HG03196 (cell line): Measurements from ENCODE around the gene RB1.
"Not testable (repeated sequence)": the region's sequence is repeated elsewhere in the genome, so short reads cannot be mapped to it uniquely, and the experiment has no call there.

Experiments used
- ATAC-seq: cut with Tn5 transposase; IDR thresholded peaks from one replicate; pipeline ENCODE4 v1.9.1; 2021; ENCODE audit not compliant: unreplicated experiment

Gene RB1

GRCh38 chr13:48404952-48405351, 101.4 kb downstream of the RB1 start:
- ATAC-seq = no peak

DNA sequence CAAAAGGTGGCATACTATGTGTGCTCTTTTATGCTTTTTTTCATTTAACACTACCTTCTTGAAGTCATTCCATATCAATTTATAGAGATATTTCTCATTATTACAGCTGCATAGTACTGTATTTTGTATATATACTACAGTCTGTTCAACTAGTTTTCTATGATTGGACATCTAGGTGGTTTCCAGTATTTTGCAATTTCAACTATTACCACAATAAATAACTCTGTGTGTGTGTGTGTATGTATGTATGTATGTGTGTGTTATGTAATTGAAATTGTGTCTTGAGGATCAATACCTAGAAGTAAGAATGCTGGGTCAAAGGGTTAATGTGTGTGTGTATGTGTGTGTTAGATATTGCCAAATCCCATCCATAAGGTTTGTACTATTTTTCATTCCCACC, 102.3 kb downstream of the RB1 start:
- no peak for ATAC-seq

GRCh38 chr13:48410199-48410598, 106.6 kb downstream of the RB1 start:
- no peak for ATAC-seq

GRCh38 chr13:48411147-48411794, 107.7 kb downstream of the RB1 start:
- ATAC-seq = no peak

DNA sequence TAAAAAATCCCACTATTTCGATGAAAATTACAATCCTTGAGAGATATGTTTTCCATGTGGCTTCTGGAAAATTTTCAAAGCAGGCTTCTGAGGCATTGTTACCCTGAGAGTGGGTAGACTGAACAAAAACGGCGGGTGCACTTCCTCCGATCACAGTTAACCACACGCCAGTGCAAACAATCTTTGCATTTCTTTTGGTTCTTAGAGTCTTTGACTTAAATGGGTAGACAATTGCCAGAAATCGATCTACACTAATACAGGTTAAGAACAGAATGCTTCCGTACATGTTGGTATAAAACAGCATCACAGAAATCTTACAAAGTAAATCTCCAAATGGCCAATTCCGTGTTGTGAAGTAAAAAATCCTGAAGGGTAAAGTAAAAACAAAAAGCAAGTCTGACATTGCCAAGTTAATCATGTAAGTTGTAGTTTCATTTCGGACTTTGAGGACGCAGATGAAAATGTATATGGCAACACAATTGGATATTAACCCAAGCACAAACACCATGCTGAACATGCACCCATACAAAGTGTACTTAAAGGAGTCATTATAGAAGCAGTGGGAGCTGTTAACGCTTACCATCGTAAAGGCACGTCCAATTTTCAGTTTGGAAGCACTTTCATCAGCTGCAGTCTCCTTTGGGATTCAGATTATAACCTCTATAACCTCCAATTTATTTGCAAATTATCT, 108.4 kb downstream of the RB1 start:
- ATAC-seq = no peak

- ATAC-seq = no peak
These were observed 109.4 kb downstream of the RB1 start, which contains the start of gene LPAR6 for GRCh38 chr13:48412881-48413351. Gene LPAR6 (minus strand): TSS chr13:48413113. CDS start chr13:48412423, 690 bp downstream.

GRCh38 chr13:48414501-48414900, 111.0 kb downstream of the RB1 start:
- ATAC-seq = no peak

GRCh38 chr13:48415516-48415915, 112.0 kb downstream of the RB1 start:
- ATAC-seq = no peak

DNA sequence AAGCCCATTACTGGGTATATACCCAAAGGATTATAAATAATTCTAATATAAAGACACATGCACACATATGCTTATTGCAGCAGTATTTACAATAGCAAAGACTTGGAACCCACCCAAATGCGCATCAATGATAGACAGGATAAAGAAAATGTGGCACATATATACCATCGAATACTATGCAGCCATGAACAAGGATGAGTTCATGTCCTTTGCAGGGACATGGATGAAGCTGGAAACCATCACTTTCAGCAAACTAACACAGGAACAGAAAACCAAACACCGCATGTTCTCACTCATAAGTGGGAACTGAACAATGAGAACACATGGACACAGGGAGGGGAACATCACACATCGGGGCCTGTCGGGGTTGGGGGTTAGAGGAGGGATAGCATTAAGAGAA, 118.5 kb downstream of the RB1 start:
- not testable (repeated sequence) for ATAC-seq

DNA sequence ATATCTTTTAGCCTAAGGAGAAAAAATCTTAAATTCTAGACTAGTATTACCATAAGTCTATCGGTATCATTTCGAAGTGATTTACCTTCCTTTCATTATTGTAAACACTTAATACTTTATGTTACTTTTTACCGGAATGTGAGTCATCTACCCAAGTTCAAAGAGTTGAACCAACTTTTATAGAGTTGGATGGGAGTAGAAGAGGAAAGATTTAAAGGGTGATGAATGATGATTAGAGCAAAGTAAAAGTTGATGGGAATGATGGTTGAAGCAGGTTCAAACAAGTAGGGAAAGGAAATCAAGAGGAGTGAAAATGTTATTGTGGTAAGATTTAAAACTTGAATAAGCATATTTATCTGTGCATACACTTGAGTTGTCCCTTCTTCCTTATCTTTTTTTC, 120.7 kb downstream of the RB1 start:
- no peak for ATAC-seq

GRCh38 chr13:48426052-48426451, 122.5 kb downstream of the RB1 start:
- ATAC-seq = no peak

DNA sequence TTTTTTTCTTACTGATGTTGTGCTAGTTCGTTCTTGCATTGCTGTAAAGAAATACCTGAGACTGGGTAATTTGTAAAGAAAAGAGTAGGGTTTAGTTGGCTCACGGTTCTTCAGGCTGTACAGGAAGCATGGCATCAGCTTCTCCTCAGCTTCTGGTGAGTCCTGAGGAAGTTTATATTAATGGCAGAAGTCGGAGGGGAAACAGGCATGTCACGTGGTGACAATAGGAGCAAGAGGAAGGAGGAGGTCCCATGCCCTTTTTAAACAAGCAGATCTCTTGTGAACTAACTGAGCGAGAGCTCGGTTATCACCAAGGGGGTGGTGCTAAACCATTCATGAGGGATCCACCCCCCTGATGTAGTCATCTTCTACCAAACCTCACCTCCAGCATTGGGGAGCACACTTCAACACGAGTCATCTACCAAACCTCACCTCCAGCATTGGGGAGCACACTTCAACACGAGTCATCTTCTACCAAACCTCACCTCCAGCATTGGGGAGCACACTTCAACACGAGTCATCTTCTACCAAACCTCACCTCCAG, 123.3 kb downstream of the RB1 start:
- not testable (repeated sequence) for ATAC-seq

GRCh38 chr13:48429036-48429435, 125.5 kb downstream of the RB1 start:
- no peak for ATAC-seq

- ATAC-seq = peak; percentile 56
These were observed 126.3 kb downstream of the RB1 start for GRCh38 chr13:48429886-48430285.

DNA sequence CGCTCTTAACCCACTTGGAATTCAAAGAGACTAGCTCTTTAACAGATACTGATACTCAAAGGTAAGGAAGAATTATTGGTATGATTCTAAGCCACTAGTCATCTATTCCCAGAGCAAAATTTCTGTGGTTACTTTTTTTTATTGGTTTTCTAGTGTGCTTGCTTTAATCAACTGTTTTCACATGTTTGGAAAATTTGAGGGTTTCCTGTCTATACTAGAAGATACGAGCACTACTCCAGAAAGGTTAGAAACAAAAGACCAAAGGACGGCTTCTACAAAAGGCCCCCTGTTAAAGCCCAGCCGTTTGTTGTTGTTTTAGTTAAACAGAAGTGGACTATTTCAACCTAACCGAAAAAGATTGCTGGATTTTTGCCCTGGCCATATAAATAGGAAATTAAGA, 127.9 kb downstream of the RB1 start:
- no peak for ATAC-seq

- ATAC-seq = no peak
These were observed 128.6 kb downstream of the RB1 start for GRCh38 chr13:48431987-48432615.

DNA sequence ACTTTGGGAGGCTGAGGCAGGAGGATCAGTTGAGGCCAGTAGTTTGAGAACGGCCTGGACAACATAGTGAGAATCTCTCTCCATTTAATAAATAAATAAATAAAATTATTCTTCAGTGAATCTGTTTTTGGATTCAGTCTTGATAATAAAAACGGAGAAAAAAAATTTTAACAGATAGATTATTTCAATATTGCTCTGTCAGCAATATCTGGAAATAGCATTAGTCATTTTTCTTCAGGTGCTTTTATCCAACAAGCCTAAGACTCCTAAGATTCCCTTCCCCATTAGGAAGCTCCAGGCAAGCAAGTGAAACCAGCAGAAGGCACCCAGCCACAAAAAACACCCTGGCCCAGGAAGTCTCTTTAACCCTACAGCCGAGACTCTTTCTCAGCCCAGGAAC, 130.6 kb downstream of the RB1 start:
- ATAC-seq = no peak

DNA sequence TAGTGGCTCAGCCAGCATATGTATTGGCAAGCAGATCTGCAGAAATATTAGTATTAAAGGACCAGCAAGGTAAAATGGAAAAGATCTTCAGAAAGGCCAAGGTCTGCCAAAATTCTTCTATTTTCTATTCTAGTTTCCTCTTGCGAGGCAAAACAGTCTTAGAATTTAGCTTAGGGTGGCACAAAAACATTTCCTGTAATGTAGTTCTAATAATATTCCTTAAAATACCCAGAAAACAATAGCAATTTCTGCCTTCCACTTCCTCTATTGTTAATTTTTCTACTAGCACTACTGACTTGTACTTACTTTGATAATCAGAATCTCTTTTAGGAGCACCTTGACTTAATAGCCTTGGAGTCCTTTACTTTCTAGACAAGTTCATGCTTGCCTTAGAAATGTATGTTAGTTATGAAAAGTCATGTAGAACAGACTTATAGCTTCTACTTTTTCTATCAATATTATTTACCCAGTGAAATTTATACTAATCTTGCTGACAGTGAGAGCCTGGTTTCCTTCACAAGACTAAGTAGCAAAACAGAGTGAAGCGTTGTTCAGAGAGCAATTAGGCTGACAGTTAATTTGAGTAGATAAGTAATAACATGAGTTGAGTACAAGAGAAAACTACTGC, 133.2 kb downstream of the RB1 start:
- ATAC-seq = no peak

DNA sequence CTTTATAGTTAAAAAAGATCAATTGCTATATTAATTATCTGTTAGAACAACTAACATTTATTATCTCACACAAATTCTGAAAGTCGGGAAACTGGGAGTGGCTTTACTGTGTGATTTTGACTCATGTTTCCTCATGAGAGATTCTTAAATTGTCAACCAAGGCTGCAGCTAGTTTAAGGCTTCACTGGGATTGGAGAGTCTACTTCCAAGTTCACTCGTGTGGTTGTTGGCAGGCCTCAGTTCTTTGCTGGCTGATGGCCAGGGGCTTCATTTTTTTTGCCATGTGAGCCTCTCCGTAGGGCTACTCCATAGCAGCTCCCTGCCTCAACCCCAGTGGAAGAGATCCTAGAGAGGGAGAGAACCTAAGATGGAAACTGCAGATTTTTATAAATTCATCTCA, 133.8 kb downstream of the RB1 start:
- ATAC-seq = no peak

DNA sequence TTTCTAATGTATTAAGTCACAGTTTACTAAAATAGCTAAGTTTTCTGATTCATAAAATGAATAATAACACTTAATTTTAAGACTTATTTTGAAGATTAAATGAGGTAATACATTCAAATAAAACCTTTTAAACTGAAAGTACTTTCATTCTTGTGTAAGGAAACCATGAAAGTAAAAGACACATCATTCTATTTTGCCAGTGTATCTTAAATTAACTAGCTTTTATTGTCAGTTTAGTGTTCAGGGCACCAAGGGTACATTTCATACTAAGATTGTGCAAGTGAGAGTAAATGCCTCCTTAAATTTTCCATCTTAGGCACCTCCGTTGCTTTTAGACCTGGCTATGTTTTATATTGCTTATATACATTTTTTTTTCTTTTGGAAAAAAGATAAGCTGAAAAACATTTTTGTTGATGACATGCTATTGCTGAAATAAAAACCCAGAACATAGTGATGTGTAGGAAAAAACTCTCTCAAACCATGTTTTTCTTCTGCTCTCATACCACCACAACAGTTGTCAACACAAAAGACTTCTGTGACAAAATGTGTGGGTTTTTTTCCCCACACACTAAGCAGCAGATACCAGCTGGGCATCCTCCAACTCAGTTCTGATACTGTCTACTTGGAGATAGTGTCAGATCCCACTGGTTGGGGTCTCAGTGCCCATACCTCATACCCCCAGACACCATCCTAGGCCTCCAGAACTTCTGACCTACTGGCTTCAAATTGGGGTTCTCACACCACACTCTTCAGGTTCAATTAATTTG, 140.1 kb downstream of the RB1 start:
- ATAC-seq = no peak

- no peak for ATAC-seq
These were observed 142.9 kb downstream of the RB1 start for GRCh38 chr13:48446464-48446863.
